ENCODE results near the gene PCYT1A. TPM values are rescaled to one million over a fixed set of nuclear protein-coding genes. Genes with fewer than 3 reads are reported as not detected.
A peak's percentile ranks its signal among the peaks of the same experiment; 100 is the strongest.
"Not testable (repeated sequence)": the region's sequence is repeated elsewhere in the genome, so short reads cannot be mapped to it uniquely, and the experiment has no call there.

PCYT1A gene
- total RNA-seq, 1 experiment from 2014 or later = 43.5 TPM

DNA sequence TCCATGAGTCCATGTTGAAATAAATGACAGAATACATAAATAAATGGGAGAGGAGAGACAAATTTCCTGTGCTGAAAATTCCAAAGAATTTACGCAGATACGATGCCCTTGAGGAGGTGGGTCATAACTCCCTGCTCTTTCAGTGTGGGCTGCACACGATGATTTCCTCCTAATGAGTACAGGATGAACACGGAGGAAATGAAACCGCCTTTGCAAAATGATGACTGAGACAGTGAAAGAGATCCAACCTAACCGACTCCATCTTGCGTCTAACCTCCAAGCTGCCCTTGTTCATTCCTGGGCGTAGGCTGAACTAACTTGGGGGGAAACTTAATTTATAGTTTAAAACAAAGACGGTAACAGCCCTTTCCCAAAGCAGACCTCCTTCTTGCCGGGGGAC is 15.0 kb upstream of the PCYT1A start:
- in situ Hi-C loops (cut with HindIII; ENCODE audit: low pct_unique_long_range_greater_than_20kb, low sequenced_read_pairs); DNase-seq (ENCODE audit: low read depth): not testable (repeated sequence)

DNA sequence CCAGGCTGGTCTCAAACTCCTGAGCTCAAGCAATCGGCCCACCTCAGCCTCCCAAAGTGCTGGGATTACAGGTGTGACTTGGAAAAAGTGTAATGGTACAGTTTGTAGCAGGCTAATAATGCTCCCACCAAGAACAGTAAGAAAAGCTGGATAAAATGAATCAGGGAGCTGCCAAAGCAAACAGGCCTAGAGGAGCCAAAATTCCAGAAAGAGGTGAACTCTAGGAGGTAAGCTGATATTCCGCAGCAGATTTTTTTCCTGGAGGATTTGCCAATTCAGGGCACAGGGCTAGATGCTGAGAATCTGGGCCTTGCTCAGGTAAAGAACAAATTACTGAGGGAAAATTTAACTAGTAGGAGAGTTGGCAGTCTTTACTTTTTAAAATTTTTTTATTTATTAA is 11.0 kb upstream of the PCYT1A start:
- in situ Hi-C loops (cut with HindIII; ENCODE audit: low pct_unique_long_range_greater_than_20kb, low sequenced_read_pairs) = no loop called here
- no peak for DNase-seq (ENCODE audit: low read depth)

DNA sequence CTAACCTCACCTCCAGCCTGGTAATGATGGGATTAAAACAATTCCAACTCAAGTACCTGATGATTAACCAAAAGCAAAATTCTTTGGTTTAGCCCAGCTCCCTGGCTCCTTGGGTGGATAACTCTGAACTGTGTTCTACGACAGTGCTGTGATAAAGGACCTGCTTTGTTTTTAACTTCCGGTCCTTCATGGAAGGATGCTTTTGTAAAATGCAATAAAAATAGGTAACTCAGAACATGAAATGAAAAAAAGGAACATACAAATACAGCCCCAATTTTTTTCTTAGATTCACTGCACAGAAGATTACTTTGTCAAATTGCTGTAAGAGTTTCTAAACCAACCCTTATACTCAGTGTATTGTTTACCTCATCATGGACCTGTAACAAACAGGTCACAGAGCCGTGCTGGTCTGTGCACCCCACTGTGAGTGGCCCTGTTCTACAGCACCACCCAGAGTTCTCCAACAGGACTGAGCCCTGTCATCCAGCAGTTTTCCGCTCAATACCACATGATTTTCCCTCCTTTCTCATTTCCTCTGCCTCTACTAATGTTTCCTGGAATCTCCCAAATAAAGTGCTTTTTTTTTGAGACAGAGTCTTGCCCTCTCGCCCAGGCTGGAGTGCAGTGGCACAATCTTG is 4.9 kb upstream of the PCYT1A start:
- no peak for DNase-seq (ENCODE audit: low read depth)
- in situ Hi-C loops (cut with HindIII; ENCODE audit: low pct_unique_long_range_greater_than_20kb, low sequenced_read_pairs) = no loop called here

DNA sequence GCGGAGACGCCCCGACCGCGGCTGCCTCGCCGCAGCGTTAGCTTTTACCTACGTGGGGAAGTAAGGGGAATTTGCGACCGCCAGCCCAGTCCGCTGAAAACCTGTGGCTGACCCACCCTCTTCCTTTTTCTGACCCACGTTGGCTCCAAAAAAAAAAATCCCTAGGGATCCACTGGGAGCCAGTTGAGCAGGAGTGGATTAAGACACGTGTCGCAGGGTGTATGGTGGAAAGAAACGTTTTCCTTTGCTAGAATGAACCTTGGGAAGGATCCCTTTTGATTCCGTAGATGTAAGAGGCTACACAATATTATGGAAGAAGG is 575 bp upstream of the PCYT1A start:
- in situ Hi-C loops (cut with HindIII; ENCODE audit: low pct_unique_long_range_greater_than_20kb, low sequenced_read_pairs) = no loop called here
- DNase-seq (ENCODE audit: low read depth) = no peak

DNA sequence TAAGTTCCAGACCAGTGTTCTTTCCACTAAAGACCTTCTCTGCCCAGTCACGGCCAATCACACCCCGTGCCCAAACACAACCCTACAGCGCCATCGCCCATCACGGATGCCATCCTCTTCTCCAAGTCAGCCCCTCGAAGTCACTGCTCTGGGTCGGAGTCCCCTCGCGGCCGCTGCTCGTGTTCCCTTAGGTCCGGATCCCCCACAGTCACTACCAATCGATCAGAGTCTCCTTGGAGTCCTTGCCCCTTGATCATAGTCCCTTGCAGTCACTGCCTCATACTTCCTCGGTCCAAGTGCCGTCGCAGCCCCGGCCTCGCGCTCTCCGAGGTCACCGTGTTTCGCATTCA is 461 bp downstream of the PCYT1A start:
- in situ Hi-C loops (cut with HindIII; ENCODE audit: low pct_unique_long_range_greater_than_20kb, low sequenced_read_pairs) = no loop called here
- no peak for DNase-seq (ENCODE audit: low read depth)

DNA sequence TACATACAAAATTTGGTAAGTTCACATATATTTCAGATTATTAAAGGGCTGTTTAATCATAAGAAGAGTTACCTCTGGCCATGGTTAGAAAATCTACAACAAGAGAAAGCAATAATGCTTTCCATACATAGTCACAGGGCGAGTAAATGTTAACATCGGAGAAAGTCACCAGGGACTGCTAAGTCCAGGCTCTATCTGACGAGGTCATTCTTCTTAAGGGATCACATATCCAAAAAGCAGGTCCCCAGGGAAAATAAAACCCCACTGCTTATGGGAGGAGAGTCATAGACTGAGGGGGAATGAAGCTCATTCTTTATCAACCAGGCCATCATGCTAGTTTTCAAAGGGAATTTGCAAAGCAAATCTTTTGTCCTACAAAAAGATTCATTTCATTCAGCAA is 3.1 kb downstream of the PCYT1A start:
- in situ Hi-C loops (cut with HindIII; ENCODE audit: low pct_unique_long_range_greater_than_20kb, low sequenced_read_pairs) = no loop called here
- DNase-seq (ENCODE audit: low read depth) = no peak

DNA sequence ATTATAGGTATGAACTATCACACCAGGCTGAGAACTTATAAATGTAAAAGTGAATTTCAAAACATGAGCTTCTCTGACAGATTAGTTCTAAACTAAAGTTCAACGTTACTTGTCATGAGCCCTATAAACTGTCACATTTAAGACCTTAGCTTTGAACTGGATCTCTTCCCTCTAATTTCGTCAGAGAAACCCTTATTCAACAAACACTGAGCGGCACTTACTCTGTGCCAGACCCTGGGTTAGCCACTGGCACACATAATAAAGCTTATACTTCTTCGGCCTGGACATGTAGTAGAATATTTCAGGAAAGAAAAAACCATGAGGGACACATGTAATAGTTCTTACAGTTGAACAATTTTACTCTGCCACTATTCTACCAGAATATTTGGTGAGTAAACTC is 5.6 kb downstream of the PCYT1A start:
- DNase-seq (ENCODE audit: low read depth) = no peak
- in situ Hi-C loops (cut with HindIII; ENCODE audit: low pct_unique_long_range_greater_than_20kb, low sequenced_read_pairs) = no loop called here

DNA sequence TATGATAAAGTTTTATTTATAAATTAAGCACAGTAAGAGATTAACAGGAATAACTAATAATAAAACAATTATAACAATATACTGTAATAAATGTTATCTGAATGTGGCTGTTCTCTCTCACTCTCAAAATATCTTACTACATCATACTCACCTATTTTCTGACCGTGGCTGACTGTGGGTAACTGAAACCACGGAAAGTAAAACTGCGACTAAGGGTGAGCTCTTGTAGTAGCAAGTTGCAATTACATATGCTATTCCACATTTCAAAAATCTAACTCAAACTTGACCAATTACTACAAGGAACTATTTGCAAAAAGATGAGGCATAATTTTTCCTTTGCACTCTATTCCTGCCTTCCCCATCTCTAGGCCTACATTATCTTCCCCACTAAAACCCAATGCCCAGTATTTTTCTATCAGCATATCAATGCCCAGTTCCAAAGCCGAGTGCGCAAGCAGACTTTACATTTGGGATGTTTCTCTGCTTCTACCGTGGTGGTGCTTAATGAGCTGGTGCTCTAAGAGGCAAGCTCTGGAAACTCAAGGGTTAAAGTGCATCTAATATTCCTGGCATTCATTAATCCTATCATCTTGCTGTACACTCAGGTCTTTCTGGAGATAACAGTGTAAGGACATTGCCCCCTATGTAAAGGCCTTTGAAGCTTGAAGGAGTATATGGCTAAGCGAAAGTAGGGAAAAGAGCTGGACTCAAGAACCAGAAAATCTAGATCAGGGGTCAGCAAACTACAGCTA is 6.7 kb downstream of the PCYT1A start:
- in situ Hi-C loops (cut with HindIII; ENCODE audit: low pct_unique_long_range_greater_than_20kb, low sequenced_read_pairs) = no loop called here

DNA sequence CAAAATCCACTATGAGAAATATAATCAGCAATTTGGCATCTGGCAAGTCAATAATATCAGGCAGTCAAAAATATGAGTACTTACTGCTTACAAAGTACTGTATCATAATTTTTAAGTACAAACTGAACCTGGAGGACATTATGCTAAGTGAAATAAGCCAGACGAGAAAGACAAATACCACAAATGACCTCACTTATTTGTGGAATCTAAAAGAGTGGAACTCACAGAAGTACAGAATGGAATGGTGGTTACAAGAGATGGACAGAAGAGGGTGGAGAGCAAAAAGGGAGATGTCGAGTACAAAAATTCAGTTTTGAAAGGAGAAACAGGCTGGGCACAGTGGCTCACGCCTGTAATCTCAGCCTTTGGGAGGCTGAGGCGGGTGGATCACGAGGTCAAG is 12.4 kb downstream of the PCYT1A start:
- in situ Hi-C loops (cut with HindIII; ENCODE audit: low pct_unique_long_range_greater_than_20kb, low sequenced_read_pairs) = no loop called here
- no peak for DNase-seq (ENCODE audit: low read depth)

More for the DNA sequence above, 6.7 kb downstream of the PCYT1A start:
- DNase-seq (ENCODE audit: low read depth) = no peak

DNA sequence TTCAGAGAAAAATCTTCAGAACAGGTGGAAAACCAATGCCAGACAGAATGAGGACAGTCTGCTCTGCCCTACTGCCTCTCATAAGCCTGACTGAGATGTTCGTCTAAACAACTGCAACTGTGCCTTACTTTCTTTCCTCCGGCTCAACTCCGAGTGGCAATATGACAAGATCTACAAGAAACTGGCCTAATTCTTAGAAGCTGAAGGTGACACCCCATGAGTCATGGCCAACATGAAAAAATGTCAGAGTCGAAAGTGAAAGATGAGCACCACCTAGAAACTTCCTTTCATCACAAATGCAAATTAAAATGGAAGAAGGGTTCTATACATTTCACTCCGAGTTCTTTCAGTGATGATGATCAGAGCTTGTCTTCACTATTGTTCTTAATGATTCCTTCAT is 12.9 kb downstream of the PCYT1A start:
- in situ Hi-C loops (cut with HindIII; ENCODE audit: low pct_unique_long_range_greater_than_20kb, low sequenced_read_pairs) = no loop called here

DNA sequence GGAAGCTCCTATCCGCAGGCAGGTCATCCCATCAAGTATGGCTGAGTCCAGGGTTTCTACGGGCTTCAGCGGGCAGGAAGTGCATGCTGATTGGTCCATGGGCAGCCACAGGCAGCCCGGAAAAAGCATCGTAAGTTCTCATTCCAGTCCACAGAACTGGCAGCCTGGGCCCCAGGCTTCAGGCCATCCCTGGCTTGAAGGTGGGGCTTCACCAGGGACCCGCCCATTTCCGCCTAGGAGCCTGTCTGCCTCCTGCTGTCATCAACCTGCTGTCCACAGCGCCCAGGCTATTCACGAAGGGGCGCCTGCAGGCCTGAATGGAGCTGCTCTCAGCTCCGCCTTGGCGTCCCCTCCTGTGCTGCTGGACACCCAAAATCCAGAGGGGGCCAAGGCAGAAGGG is 13.9 kb downstream of the PCYT1A start:
- in situ Hi-C loops (cut with HindIII; ENCODE audit: low pct_unique_long_range_greater_than_20kb, low sequenced_read_pairs) = no loop called here
- no peak for DNase-seq (ENCODE audit: low read depth)

More for the DNA sequence above, 12.9 kb downstream of the PCYT1A start:
- no peak for DNase-seq (ENCODE audit: low read depth)

DNA sequence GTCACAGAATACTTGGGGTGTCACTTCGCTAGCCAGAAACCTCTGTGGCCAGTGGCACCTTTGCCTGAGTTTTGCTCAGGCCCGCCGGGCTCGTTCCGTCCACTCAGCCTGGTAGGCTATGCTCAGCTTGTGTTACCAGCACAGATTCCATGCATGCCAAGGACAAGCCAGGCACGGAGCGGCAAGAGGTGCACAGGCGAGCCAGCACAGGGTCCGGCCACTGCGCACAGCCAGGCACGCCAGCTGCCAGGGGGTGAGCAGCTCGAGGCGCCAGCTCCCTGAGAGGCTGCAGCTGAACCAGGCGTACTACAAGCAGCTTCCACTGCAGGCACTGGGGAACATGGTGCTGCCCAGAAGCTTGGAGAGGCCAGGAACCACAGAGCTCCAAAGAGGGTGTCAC is 14.7 kb downstream of the PCYT1A start:
- in situ Hi-C loops (cut with HindIII; ENCODE audit: low pct_unique_long_range_greater_than_20kb, low sequenced_read_pairs) = no loop called here
- DNase-seq (ENCODE audit: low read depth) = no peak

DNA sequence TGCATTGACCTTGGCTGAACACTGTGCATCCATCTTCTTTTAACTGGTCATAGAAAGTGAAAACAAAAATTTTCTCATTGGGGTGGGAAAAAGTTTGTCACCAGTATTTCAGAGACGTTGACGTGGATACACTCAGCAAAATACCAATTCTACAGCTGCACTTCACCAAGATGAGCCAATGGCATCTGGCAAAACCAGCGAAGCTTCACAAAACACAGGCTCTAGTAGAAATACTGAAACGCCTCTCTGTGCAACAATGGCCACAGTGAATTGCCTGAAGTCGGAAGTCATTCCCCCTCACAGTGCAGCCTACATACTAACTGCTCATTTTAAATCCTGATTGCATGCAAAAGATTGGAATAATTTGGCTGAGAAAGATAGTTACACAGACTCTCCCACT is 17.0 kb downstream of the PCYT1A start:
- no peak for DNase-seq (ENCODE audit: low read depth)
- in situ Hi-C loops (cut with HindIII; ENCODE audit: low pct_unique_long_range_greater_than_20kb, low sequenced_read_pairs) = no loop called here

DNA sequence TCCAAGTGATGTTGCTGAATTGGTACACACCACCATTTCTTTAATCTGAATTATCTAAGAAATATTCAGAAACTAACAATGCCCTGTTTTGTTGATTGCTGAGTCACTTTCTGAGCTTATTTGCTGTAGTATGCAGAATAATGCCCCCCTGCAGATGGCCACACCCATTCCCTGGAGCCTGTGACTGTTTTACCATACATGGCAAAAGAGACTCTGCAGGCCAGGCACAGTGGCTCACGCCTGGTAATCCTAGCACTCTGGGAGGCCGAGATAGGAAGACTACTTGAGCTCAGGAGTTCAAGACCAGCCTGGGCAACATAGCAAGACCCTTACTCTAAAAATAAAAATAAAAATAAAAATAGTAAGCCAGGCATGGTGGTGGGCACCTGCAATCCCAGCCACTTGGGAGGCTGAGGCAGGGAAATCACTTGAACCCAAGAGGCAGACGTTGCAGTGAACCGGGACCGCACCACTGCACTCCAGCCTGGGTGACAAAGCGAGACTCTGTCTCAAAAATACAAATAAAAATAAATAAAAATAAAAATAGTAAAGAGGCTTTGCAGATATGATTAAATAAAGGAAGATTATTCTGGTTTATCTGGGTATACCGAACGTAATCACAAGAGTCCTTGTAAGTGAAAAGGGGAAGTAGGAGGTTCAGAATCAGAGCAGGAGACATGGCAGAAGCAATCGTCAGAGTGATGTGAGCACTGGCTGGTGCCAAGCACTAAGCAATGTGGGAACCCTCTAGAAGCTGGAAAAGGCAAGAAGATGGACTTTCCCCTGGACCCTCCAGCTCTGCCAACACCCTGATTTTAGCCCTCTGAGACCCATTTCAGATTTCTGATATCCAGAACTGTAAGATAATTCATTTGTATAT is 19.0 kb downstream of the PCYT1A start:
- peak; percentile 38 for DNase-seq (ENCODE audit: low read depth)
- in situ Hi-C loops (cut with HindIII; ENCODE audit: low pct_unique_long_range_greater_than_20kb, low sequenced_read_pairs) = no loop called here

DNA sequence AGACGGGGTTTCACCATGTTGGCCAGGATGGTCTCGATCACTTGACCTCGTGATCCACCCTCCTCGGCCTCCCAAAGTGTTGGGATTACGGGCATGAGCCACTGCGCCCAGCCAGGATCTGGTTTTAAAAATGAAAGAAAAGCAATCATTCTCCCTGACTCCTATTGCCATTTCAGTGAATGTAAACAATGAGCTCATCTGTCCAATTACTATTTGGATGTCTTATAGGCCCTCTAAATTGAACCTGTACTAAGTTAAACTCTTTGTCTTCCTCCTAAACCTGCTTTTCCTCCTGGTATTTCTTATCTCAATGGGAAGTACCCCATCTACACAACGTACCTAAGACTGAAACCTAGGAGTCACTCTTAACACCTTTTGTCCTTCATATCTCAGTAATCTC is 23.7 kb downstream of the PCYT1A start:
- in situ Hi-C loops (cut with HindIII; ENCODE audit: low pct_unique_long_range_greater_than_20kb, low sequenced_read_pairs) = no loop called here
- DNase-seq (ENCODE audit: low read depth) = no peak

DNA sequence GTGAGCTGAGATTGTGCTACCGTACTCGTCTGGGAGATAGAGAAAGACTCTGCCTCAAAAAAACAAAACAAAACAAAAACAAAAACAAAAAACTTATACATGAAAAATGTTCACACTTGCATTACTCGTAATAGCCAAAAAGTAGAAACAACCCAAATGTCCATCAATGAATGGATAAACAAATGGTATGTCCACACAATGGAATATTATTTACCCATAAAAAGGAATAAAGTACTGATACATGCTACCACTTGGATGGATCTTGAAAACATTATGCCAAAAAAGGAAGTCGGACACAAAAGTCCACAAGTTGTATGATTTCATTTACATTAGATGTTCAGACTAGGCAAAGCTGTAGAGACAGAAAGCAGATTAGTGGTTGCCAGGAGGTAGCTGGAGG is 26.7 kb downstream of the PCYT1A start:
- DNase-seq (ENCODE audit: low read depth) = no peak
- in situ Hi-C loops (cut with HindIII; ENCODE audit: low pct_unique_long_range_greater_than_20kb, low sequenced_read_pairs) = no loop called here

DNA sequence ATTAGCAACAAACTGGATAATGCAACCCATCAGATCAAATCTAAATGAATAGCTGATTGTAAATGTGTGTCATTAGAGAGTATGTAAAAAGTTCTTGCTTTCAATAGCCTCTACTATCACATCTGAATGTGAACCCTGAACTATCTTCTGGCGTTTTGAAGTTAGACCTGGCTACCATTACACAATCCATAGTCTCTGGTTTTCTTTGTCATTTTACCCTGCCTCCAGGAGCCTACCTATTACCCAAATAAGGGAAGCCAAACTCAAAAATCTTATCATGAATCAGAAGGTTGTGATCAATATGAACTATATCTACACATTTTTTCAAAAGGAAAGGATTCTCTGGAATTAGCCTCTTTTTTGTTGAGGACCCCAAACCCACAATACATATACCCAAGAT is 31.8 kb downstream of the PCYT1A start:
- DNase-seq (ENCODE audit: low read depth) = no peak
- in situ Hi-C loops (cut with HindIII; ENCODE audit: low pct_unique_long_range_greater_than_20kb, low sequenced_read_pairs) = no loop called here

DNA sequence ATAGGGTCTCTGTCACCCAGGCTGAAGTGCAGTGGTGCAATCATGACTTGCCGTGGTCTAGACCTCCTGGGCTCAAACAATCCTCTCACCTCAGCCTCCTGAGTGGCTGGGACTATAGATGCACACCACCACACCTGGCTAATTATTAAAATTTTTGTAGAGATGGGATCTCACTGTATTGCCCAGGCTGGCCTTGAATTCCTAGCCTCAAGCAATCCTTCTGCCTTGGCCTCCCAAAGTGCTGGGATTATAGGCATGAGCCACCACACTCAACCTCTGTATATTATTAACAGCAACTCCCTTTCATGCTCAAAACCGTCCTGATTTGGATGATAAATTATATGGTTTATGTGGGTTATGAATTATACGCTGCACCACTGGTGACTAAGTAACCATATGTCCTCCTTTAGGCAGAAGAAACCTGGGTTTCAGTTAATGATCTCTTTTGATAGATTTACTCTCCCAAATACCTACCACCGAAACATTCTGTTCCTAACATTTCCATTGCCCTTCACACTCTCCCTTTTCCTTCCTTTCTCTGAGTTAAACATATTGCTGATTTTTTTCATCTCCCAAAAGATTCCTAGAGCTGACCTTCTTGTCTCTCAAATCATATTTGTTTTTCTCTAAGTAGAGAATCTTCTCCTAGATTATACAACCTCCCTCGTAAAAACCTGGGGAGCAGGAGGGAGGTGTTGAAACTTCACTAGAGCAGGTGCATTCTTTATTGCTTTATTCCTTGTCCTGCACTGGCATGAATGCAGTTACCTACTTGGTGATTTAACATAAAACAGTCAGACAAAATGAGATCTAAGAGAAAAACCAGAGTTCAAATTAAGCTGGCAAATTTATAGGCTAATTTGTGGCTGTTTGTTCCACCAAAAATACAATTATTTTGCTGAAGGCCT is 32.9 kb downstream of the PCYT1A start:
- no peak for DNase-seq (ENCODE audit: low read depth)
- in situ Hi-C loops (cut with HindIII; ENCODE audit: low pct_unique_long_range_greater_than_20kb, low sequenced_read_pairs) = no loop called here
